Tibial nerve (tissue), 3 donors: ENCODE data around the gene TFIP11.

Experiments
- POLR2A ChIP-seq, 2 donors: fragments of 450-650 bp; IDR thresholded peaks; one replicate each; pipeline ENCODE4 v1.6.1; 2017; ENCODE audit warnings: antibody characterized with exemption in 2 of 2, mild to moderate bottlenecking in 2 of 2, moderate library complexity in 2 of 2
- TF ChIP-seq, protein P1 (sequence below), 5 experiments: fragments of 200-600 bp in 3 of 5; fragments of 450-650 bp in 2 of 5; sonication (generic) in 3 of 5; IDR thresholded peaks; one replicate each; pipeline ENCODE4 v1.5.1; 2016 to 2019; ENCODE audit warnings: antibody characterized with exemption in 5 of 5, mild to moderate bottlenecking in 3 of 5, moderate library complexity in 2 of 5

DNA sequence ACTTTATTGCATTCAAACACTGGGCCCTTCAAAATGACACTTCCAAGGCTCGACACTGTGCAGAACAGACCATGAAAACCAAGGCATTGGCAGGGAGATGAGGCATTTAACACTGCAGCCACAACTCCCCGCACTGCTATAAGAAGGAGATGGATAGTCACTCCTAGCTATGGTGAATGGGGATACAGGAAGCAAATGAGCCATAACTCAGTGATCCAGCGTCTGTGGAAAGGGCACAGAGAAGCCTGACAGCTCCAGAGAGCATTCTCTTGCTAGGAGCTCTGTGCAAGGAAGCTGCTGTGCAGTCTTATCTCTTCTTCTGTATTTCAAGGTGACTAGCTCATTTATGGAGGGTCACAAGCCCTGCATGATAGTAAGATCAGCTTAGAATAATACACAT is 49.6 kb downstream of the TFIP11 start:
- TF ChIP-seq, protein P1, sequence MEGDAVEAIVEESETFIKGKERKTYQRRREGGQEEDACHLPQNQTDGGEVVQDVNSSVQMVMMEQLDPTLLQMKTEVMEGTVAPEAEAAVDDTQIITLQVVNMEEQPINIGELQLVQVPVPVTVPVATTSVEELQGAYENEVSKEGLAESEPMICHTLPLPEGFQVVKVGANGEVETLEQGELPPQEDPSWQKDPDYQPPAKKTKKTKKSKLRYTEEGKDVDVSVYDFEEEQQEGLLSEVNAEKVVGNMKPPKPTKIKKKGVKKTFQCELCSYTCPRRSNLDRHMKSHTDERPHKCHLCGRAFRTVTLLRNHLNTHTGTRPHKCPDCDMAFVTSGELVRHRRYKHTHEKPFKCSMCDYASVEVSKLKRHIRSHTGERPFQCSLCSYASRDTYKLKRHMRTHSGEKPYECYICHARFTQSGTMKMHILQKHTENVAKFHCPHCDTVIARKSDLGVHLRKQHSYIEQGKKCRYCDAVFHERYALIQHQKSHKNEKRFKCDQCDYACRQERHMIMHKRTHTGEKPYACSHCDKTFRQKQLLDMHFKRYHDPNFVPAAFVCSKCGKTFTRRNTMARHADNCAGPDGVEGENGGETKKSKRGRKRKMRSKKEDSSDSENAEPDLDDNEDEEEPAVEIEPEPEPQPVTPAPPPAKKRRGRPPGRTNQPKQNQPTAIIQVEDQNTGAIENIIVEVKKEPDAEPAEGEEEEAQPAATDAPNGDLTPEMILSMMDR (IDR thresholded peaks at IDR 0.05): no peak
- no peak for TF ChIP-seq POLR2A (IDR thresholded peaks at IDR 0.05)
